AG04449 (cell line): ENCODE data around the gene PRDM1.

Experiments used
- CTCF ChIA-PET: fragments of 350-600 bp; formaldehyde crosslinking; extraction: SDS; loops from one replicate; lab custom pipeline; 2021; ENCODE audit warnings: antibody characterized with exemption; lab: Yijun Ruan, JAX
- POLR2A ChIA-PET: fragments of 400-600, 350-600 bp; formaldehyde crosslinking; extraction: SDS; loops from one replicate; lab custom pipeline; 2020; ENCODE audit warnings: antibody characterized with exemption, inconsistent platforms; lab: Yijun Ruan, JAX
- DNase-seq: peaks from one replicate; pipeline ENCODE4 v3.0.0-alpha.2; 2010; ENCODE audit warnings: low read depth, low spot score
- H3K4me3 ChIP-seq: 2 replicates; pipeline ENCODE4 v1.5.1; 2011; ENCODE audit warnings: low read depth, mild to moderate bottlenecking, control low read depth, low read length
- TF ChIP-seq, protein P1 (sequence below): IDR thresholded peaks from one replicate; pipeline ENCODE4 v1.5.1; 2011; ENCODE audit warnings: mild to moderate bottlenecking, moderate library complexity, low read length, control low read depth, inconsistent platforms; ENCODE audit not compliant: insufficient read depth; ENCODE audit errors: missing control alignments

Gene PRDM1

DNA sequence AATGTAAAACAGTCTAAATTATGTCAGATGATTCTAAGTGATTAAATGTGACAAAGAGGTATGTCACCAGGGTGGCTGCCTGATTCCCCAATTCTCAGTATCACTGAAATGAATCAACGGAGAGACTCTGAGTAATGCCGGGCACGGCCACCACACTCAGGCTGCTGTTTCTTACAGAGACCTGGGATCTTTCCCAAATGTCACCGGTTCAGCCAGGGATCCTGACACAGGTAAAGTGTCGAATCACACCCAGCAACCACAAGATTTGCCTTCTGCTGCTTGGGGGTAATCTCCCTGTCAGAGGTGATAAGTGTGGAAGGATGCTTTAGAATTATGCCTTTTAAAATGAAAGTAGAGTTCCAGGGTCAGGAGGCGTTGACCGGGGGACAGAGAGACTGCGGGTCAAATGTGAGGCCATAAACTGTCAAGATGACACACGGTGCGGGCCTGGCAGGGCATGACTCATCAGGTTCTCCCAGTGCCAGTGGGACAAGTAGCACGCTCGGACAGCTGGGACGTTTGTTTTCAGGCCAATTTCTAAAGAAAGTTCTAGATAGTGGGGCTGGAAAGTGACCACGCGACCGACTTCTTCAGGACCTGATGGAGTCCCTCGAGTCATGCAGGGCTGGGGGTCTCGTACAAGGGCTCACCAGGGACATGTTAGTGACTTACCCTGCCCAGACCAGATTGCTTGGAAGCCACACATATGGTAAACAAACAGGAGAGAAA is 48.9 kb downstream of the PRDM1 start:
- CTCF ChIA-PET, result interaction anchor here (1.1 kb wide), 1 partner anchor 20 kb away, joined by 3 read pairs; no protein-coding TSS in a partner anchor
- POLR2A ChIA-PET, result no interaction called here
- no peak overlapping the region for H3K4me3 ChIP-seq
- TF ChIP-seq, protein P1, sequence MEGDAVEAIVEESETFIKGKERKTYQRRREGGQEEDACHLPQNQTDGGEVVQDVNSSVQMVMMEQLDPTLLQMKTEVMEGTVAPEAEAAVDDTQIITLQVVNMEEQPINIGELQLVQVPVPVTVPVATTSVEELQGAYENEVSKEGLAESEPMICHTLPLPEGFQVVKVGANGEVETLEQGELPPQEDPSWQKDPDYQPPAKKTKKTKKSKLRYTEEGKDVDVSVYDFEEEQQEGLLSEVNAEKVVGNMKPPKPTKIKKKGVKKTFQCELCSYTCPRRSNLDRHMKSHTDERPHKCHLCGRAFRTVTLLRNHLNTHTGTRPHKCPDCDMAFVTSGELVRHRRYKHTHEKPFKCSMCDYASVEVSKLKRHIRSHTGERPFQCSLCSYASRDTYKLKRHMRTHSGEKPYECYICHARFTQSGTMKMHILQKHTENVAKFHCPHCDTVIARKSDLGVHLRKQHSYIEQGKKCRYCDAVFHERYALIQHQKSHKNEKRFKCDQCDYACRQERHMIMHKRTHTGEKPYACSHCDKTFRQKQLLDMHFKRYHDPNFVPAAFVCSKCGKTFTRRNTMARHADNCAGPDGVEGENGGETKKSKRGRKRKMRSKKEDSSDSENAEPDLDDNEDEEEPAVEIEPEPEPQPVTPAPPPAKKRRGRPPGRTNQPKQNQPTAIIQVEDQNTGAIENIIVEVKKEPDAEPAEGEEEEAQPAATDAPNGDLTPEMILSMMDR, result no peak
- no peak for DNase-seq

DNA sequence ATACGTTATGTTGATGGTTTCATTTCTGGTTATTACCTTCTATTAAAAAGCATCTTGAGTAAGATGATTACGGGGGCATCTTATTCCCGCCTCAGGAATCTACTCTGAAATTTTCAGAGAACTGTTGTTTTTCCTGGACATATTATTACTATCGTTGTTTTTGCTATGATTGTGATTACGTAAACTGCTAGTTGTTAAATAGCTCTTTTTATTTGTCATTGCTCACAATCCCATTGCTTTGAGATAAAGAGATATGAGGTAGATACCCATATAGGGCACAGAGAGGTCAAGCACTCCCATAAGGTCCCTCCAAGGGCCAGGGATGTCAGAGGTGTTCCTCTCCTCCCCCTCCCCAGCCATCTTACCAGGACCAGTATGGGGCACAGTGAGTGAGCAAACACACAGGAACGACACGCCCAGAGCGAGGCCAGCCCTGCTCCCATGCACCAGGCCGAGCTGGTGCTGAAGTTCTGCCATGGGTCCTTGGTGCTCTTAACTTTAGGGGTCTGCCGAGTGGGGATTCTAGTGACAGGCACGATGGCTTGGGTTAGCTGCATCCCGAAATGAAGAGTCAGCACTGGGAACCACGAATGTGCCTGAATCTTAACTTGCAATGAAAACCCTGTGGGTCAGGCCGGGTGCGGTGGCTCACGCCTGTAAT is 49.9 kb downstream of the PRDM1 start:
- CTCF ChIA-PET, result interaction anchor here (1.1 to 1.5 kb wide), 2 partner anchors 19 to 25 kb away, joined by 3 read pairs; no protein-coding TSS in a partner anchor
- POLR2A ChIA-PET, result no interaction called here
- H3K4me3 ChIP-seq, result no peak overlapping the region
- TF ChIP-seq, protein P1, result no peak
- no peak for DNase-seq

DNA sequence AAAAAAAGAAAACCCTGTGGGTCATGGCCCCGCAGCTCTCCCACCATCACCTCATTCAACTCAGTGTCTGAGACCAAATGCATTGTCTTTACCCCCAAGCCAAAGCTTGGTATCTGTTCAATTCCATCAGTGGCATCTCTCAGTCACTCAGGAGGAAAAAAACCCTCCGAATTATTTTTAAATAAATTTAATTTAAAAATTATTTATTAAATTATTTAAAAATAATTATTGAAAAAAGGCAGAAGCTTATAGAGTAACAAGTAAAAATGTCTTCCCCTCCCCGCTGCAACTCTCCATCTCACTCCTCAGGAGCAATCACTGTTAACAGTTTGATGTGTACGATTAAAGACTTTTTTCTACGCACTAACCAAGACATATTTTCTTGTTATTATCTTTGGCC is 50.7 kb downstream of the PRDM1 start:
- CTCF ChIA-PET, result interaction anchor here (1.5 kb wide), 1 partner anchor 26 kb away, joined by 3 read pairs; no protein-coding TSS in a partner anchor
- DNase-seq, result no peak
- TF ChIP-seq, protein P1, result no peak

DNA sequence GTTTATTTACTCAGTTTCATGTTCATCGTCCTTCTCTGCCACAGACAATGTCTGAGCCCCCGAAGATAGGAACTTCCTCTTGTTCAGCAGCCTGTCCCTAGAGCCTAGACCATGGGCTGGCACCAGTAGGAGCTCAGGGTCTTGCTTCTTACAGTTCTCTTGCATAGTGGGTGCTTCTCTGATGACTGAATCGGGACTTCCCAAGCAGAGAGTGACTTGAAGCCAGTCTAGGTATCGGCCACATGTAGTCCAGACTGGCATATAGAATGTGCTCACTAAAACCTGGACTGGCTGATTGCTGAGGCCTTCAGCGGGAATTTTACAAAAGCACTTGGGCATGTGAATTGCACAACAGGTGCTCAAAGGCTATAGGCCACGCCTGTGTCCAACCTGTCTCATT is 52.0 kb downstream of the PRDM1 start:
- DNase-seq, result no peak
- POLR2A ChIA-PET, result no interaction called here
- TF ChIP-seq, protein P1, result no peak
- CTCF ChIA-PET, result no interaction called here
- H3K4me3 ChIP-seq, result no peak overlapping the region

More for the DNA sequence above, 50.7 kb downstream of the PRDM1 start:
- no peak overlapping the region for H3K4me3 ChIP-seq
- POLR2A ChIA-PET, result no interaction called here

DNA sequence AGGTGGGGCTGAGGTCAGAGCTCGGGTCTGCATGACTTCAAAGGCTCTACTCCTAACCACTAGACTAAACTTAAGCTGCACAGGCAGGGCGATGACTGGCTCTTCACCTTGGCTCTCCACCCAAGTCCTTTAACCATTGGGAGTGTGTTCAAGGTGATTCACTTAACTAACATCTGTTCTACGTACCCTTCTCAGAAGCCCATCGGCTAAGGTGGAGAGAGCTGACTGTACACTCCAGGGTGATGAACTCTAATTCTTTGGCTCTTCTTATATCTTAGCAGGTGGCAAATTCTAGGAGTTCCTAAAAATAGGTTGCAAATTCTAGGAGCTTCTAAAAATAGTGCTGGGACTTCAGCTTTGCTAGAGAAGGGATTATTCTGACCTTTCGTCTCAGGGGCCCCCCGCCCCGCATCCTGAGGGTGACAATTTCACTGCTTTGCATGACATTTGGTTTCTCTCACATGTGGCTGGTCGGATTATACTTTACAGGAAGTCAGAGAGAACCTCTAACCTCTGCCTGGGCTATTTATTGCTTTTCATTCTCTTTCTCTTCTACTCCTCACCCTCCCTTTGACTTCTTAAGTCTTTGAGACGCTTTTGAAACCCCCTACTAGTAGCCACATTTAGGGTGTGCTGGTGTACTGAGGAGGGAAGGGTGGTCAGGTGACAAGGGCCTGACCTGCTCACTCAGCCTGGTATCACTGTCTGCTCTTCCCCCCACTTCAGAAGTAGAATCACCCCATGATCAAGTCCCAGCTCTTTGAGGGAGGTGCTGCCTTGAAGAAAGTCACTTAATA is 55.5 kb downstream of the PRDM1 start:
- DNase-seq, result no peak
- no peak overlapping the region for H3K4me3 ChIP-seq
- TF ChIP-seq, protein P1, result no peak
- ChIA-PET POLR2A (no interaction called here), CTCF (interaction anchor here (1.0 to 2.2 kb wide), 2 partner anchors 13 to 22 kb away, joined by 3 to 7 read pairs; no protein-coding TSS in a partner anchor)
